Activated T-cell treated with anti-CD3 and anti-CD28 coated beads for 48 hours (primary cell): Measurements from ENCODE around the gene RASD2.

Source experiments
- DNase-seq: peaks from one replicate; pipeline ENCODE4 v3.0.0-alpha.2; 2020; ENCODE audit warnings: low read depth

The RASD2 gene

GRCh38 chr22:35582861-35583670, 42.4 kb downstream of the RASD2 start:
- DNase-seq, result peak; percentile 23

GRCh38 chr22:35586771-35587170, 46.1 kb downstream of the RASD2 start:
- no peak for DNase-seq

- no peak for DNase-seq
Observed at GRCh38 chr22:35587447-35587870, 46.8 kb downstream of the RASD2 start.

- no peak for DNase-seq
Observed at GRCh38 chr22:35587896-35588295, 47.3 kb downstream of the RASD2 start.

GRCh38 chr22:35589071-35589755, 48.6 kb downstream of the RASD2 start:
- no peak for DNase-seq

- DNase-seq, result no peak
Observed at GRCh38 chr22:35589756-35590093, 49.1 kb downstream of the RASD2 start.

GRCh38 chr22:35590634-35591295, 50.1 kb downstream of the RASD2 start:
- DNase-seq, result no peak

- DNase-seq, result no peak
Observed at GRCh38 chr22:35591714-35592417, 51.2 kb downstream of the RASD2 start.

- no peak for DNase-seq
Observed at GRCh38 chr22:35592418-35592967, 51.9 kb downstream of the RASD2 start.

GRCh38 chr22:35593071-35593890, 52.6 kb downstream of the RASD2 start:
- DNase-seq, result no peak

- no peak for DNase-seq
Observed at GRCh38 chr22:35593891-35594470, 53.4 kb downstream of the RASD2 start.

- no peak for DNase-seq
Observed at GRCh38 chr22:35594686-35595085, 54.1 kb downstream of the RASD2 start.

GRCh38 chr22:35596821-35597220, 56.2 kb downstream of the RASD2 start:
- DNase-seq, result no peak

GRCh38 chr22:35597692-35598395, 57.2 kb downstream of the RASD2 start:
- no peak for DNase-seq

GRCh38 chr22:35598396-35598710, 57.7 kb downstream of the RASD2 start:
- DNase-seq, result no peak

GRCh38 chr22:35599364-35599763, 58.7 kb downstream of the RASD2 start:
- no peak for DNase-seq

GRCh38 chr22:35600476-35600875, 59.8 kb downstream of the RASD2 start:
- DNase-seq, result no peak

- no peak for DNase-seq
Observed at GRCh38 chr22:35601013-35601580, 60.5 kb downstream of the RASD2 start.

GRCh38 chr22:35601743-35602615, 61.3 kb downstream of the RASD2 start:
- no peak for DNase-seq
